A549 treated with ZK216348 at 1 μM for 4 hours (cell line): ENCODE measurements around the gene OR2L5. TPM values are rescaled to one million over a fixed set of nuclear protein-coding genes. Genes with fewer than 3 reads are reported as not detected.

Experiments used
- total RNA-seq: library from RNA; stranded (reverse); fragments of 200-300 nt; extraction: Qiagen RNA extraction; gene quantifications from 5 replicates; pipeline ENCODE4 v1.2.3, GENCODE V29; 2022; ENCODE audit warnings: low read depth

Gene OR2L5, protein sequence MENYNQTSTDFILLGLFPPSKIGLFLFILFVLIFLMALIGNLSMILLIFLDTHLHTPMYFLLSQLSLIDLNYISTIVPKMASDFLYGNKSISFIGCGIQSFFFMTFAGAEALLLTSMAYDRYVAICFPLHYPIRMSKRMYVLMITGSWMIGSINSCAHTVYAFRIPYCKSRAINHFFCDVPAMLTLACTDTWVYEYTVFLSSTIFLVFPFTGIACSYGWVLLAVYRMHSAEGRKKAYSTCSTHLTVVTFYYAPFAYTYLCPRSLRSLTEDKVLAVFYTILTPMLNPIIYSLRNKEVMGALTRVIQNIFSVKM
- not detected in 5 replicates for total RNA-seq

DNA sequence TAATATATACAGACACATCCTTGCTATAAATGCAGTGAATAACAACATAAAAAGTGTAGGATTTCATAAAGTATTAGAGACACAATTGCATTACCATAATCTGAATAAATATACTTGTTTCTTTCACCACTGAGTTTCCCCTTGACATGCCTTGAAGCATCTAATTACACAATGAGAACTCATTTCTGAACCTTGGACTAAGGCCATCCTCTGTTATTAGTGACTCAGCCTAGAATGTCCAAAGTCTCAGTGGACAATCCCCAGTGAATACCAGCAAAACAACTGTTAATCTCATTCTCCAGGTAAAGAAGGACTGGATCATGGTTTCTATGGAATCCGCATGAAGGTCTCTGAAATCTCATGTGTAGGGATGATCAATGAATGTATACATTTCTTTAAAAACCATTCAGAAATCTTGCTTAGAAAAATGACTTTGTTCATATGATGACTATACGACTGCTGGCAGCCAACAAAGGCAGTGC, at the start of gene OR2L5:
Gene OR2L5 (plus strand): TSS at position 432 of the 482 bp plus-strand sequence. CDS start 8,288 bp downstream, outside the sequence.

GRCh38 chr1:247964933-247965332, 48.5 kb upstream of the OR2L5 start, which contains the start of gene OR2AK2:
TSS of gene OR2AK2 (plus strand) at chr1:247965233. CDS start at chr1:247965377, 144 bp downstream.

GRCh38 chr1:248029770-248030169, 16.3 kb downstream of the OR2L5 start, which contains the start of gene OR2L2:
TSS of gene OR2L2 (plus strand) at chr1:248030070. CDS start at chr1:248038268, 8,198 bp downstream.

GRCh38 chr1:248046536-248046935, 33.1 kb downstream of the OR2L5 start, which contains the start of gene OR2L3:
TSS of gene OR2L3 (plus strand) at chr1:248046836. CDS start at chr1:248060682, 13,846 bp downstream.

Other genes with a start within 250 kb of the OR2L5 start
- gene OR14A16, start 189.5 kb upstream of the OR2L5 start, total RNA-seq: not detected in 5 replicates
- not detected in 5 replicates for gene OR11L1, start 171.8 kb upstream of the OR2L5 start, total RNA-seq
- not detected in 5 replicates for gene TRIM58, start 156.5 kb upstream of the OR2L5 start, total RNA-seq
- not detected in 5 replicates for gene OR2W3, start 118.1 kb upstream of the OR2L5 start, total RNA-seq
- not detected in 5 replicates for gene OR2T8, start 93.4 kb upstream of the OR2L5 start, total RNA-seq
- gene OR2AJ1, start 88.8 kb upstream of the OR2L5 start, total RNA-seq: not detected in 5 replicates
- not detected in 5 replicates for gene OR2L8, start 64.8 kb upstream of the OR2L5 start, total RNA-seq
- not detected in 5 replicates for gene OR2AK2, start 48.4 kb upstream of the OR2L5 start, total RNA-seq
- not detected in 5 replicates for gene OR2L2, start 16.4 kb downstream of the OR2L5 start, total RNA-seq
- gene OR2L3, start 33.2 kb downstream of the OR2L5 start, total RNA-seq: not detected in 5 replicates
- not detected in 5 replicates for gene OR2L13, start 81.5 kb downstream of the OR2L5 start, total RNA-seq
- not detected in 5 replicates for gene OR2M5, start 131.5 kb downstream of the OR2L5 start, total RNA-seq
- not detected in 5 replicates for gene OR2M2, start 161.2 kb downstream of the OR2L5 start, total RNA-seq
- gene OR2M3, start 183.6 kb downstream of the OR2L5 start, total RNA-seq: not detected in 5 replicates
- gene OR2M4, start 217.8 kb downstream of the OR2L5 start, total RNA-seq: not detected in 5 replicates